Activated CD4-positive, alpha-beta T cell treated with anti-CD3 and anti-CD28 coated beads for 24 hours (primary cell): Measurements from ENCODE around the gene PPFIA1.
A peak's percentile ranks its signal among the peaks of the same experiment; 100 is the strongest.

Source experiments
- DNase-seq, 2 donors: peaks; one replicate each; pipeline ENCODE4 v3.0.0-alpha.2; 2020; ENCODE audit warnings: low read depth in 2 of 2

Gene PPFIA1

GRCh38 chr11:70270104-70270876 lies at the start of gene PPFIA1:
Gene PPFIA1 (plus strand): TSS chr11:70270690. CDS start chr11:70272173, 1,483 bp downstream.
- peak; percentile 91 to 94 for DNase-seq

GRCh38 chr11:70220920-70221319 lies 49.6 kb upstream of the PPFIA1 start:
- no peak for DNase-seq

GRCh38 chr11:70225681-70226177 lies 44.8 kb upstream of the PPFIA1 start:
- DNase-seq = no peak

GRCh38 chr11:70226183-70226582 lies 44.3 kb upstream of the PPFIA1 start:
- no peak for DNase-seq

GRCh38 chr11:70226967-70227366 lies 43.5 kb upstream of the PPFIA1 start:
- no peak for DNase-seq

- no peak for DNase-seq
Measured at GRCh38 chr11:70229737-70230136, 40.8 kb upstream of the PPFIA1 start.

- no peak for DNase-seq
Measured at GRCh38 chr11:70230151-70230839, 40.2 kb upstream of the PPFIA1 start.

GRCh38 chr11:70230840-70231710 lies 39.4 kb upstream of the PPFIA1 start:
- no peak for DNase-seq

GRCh38 chr11:70233034-70233433 lies 37.5 kb upstream of the PPFIA1 start:
- no peak for DNase-seq

GRCh38 chr11:70233511-70233934 lies 37.0 kb upstream of the PPFIA1 start:
- DNase-seq = no peak

GRCh38 chr11:70233962-70234361 lies 36.5 kb upstream of the PPFIA1 start:
- DNase-seq = no peak

GRCh38 chr11:70240337-70240736 lies 30.2 kb upstream of the PPFIA1 start:
- DNase-seq = no peak

GRCh38 chr11:70241709-70242108 lies 28.8 kb upstream of the PPFIA1 start:
- no peak for DNase-seq

- DNase-seq = no peak
Measured at GRCh38 chr11:70242885-70243284, 27.6 kb upstream of the PPFIA1 start.

GRCh38 chr11:70243912-70244652 lies 26.4 kb upstream of the PPFIA1 start:
- DNase-seq = no peak

- DNase-seq = no peak
Measured at GRCh38 chr11:70244698-70245097, 25.8 kb upstream of the PPFIA1 start.

GRCh38 chr11:70246196-70246595 lies 24.3 kb upstream of the PPFIA1 start:
- DNase-seq = no peak

GRCh38 chr11:70247042-70247709 lies 23.3 kb upstream of the PPFIA1 start:
- DNase-seq = no peak

GRCh38 chr11:70247710-70248072 lies 22.8 kb upstream of the PPFIA1 start:
- DNase-seq = no peak

GRCh38 chr11:70250876-70251658 lies 19.4 kb upstream of the PPFIA1 start:
- no peak for DNase-seq
